Posterior cingulate gyrus (tissue), 11 donors: ENCODE measurements around the gene DAPK1.
A peak's percentile ranks its signal among the peaks of the same experiment; 100 is the strongest.

Experiments used
- DNase-seq, 10 donors: peaks; one replicate each; pipeline versions ENCODE4 v3.0.0 to v3.0.0-alpha.2; 2020 to 2021; ENCODE audit warnings: mixed read lengths in 3 of 10
- intact Hi-C: fragments of 100-400 bp; cut with DNase I; formaldehyde crosslinking; loops from one replicate; pipeline ENCODE4 v1.15.1; 2023

The DAPK1 gene

GRCh38 chr9:87497080-87497603, 525 bp upstream of the DAPK1 start:
- peak in 1 of 10 donors; percentile 9 for DNase-seq
- intact Hi-C loops = loop anchor here (5.0 kb wide), 1 partner anchor 160 kb away; no protein-coding TSS in a partner anchor

GRCh38 chr9:87498046-87498810, 561 bp downstream of the DAPK1 start:
- intact Hi-C loops = loop anchor here (5.0 kb wide), 1 partner anchor 161 kb away; no protein-coding TSS in a partner anchor
- DNase-seq = peak in 9 of 10 donors; percentile 40 to 93 (median 61)

GRCh38 chr9:87498811-87499360, 1.2 kb downstream of the DAPK1 start:
- peak in 1 of 10 donors; percentile 23 for DNase-seq
- intact Hi-C loops = loop anchor here (5.0 kb wide), 1 partner anchor 162 kb away; no protein-coding TSS in a partner anchor

GRCh38 chr9:87499424-87500017, 1.9 kb downstream of the DAPK1 start:
- intact Hi-C loops = loop anchor here (5.0 to 10.0 kb wide), 3 partner anchors 115 to 162 kb away; no protein-coding TSS in a partner anchor
- DNase-seq = no peak

GRCh38 chr9:87500491-87501270, 3.0 kb downstream of the DAPK1 start:
- intact Hi-C loops = loop anchor here (10.0 kb wide), 2 partner anchors 114 to 154 kb away; no protein-coding TSS in a partner anchor
- no peak for DNase-seq

- DNase-seq = peak in 1 of 10 donors; percentile 54
- intact Hi-C loops = loop anchor here (10.0 kb wide), 2 partner anchors 114 to 154 kb away; no protein-coding TSS in a partner anchor
These were observed 3.6 kb downstream of the DAPK1 start for GRCh38 chr9:87501271-87501656.

GRCh38 chr9:87501806-87502205, 4.1 kb downstream of the DAPK1 start:
- no peak for DNase-seq
- intact Hi-C loops = loop anchor here (10.0 kb wide), 2 partner anchors 113 to 153 kb away; no protein-coding TSS in a partner anchor

- DNase-seq = no peak
- intact Hi-C loops = loop anchor here (10.0 kb wide), 2 partner anchors 112 to 152 kb away; no protein-coding TSS in a partner anchor
These were observed 4.9 kb downstream of the DAPK1 start for GRCh38 chr9:87502391-87503221.

- DNase-seq = no peak
- intact Hi-C loops = loop anchor here (10.0 kb wide), 2 partner anchors 111 to 151 kb away; no protein-coding TSS in a partner anchor
These were observed 5.8 kb downstream of the DAPK1 start for GRCh38 chr9:87503430-87503829.

GRCh38 chr9:87503927-87504326, 6.3 kb downstream of the DAPK1 start:
- DNase-seq = no peak
- intact Hi-C loops = loop anchor here (10.0 kb wide), 2 partner anchors 111 to 151 kb away; no protein-coding TSS in a partner anchor

- intact Hi-C loops = loop anchor here (10.0 kb wide), 2 partner anchors 110 to 150 kb away; no protein-coding TSS in a partner anchor
- DNase-seq = no peak
These were observed 7.3 kb downstream of the DAPK1 start for GRCh38 chr9:87504938-87505337.

GRCh38 chr9:87505869-87506678, 8.4 kb downstream of the DAPK1 start:
- intact Hi-C loops = loop anchor here (10.0 kb wide), 2 partner anchors 109 to 149 kb away; no protein-coding TSS in a partner anchor
- DNase-seq = no peak

- intact Hi-C loops = loop anchor here (10.0 kb wide), 2 partner anchors 107 to 147 kb away; no protein-coding TSS in a partner anchor
- no peak for DNase-seq
These were observed 9.9 kb downstream of the DAPK1 start for GRCh38 chr9:87507576-87507975.

GRCh38 chr9:87510252-87510683, 12.6 kb downstream of the DAPK1 start:
- intact Hi-C loops = no loop called here

GRCh38 chr9:87512311-87512710, 14.6 kb downstream of the DAPK1 start:
- DNase-seq = peak in 2 of 10 donors; percentile 18 to 34
- intact Hi-C loops = no loop called here

More at GRCh38 chr9:87510252-87510683, 12.6 kb downstream of the DAPK1 start:
- DNase-seq = no peak

- intact Hi-C loops = no loop called here
- no peak for DNase-seq
These were observed 15.5 kb downstream of the DAPK1 start for GRCh38 chr9:87513161-87513560.

GRCh38 chr9:87513880-87514535, 16.3 kb downstream of the DAPK1 start:
- intact Hi-C loops = no loop called here

More at GRCh38 chr9:87513880-87514535, 16.3 kb downstream of the DAPK1 start:
- DNase-seq = peak in 1 of 10 donors; percentile 22
